Trophoblast cell (in vitro differentiated cells and primary cell): ENCODE measurements around the gene RPAP2.

ENCODE experiments used
- DNase-seq, 2 donors: peaks; one replicate each; pipeline ENCODE4 v3.0.0-alpha.2; 2016
- H2AFZ ChIP-seq: 2 replicates; pipeline ENCODE4 v1.6.1; 2013; ENCODE audit warnings: low read length, moderate library complexity, mild to moderate bottlenecking; ENCODE audit not compliant: insufficient read depth, poor library complexity
- H2AK5ac ChIP-seq: 2 replicates; pipeline ENCODE4 v1.6.1; 2013; ENCODE audit warnings: mild to moderate bottlenecking, low read length
- H2BK120ac ChIP-seq: 2 replicates; pipeline ENCODE4 v1.6.1; 2013; ENCODE audit warnings: low read length, mild to moderate bottlenecking, moderate library complexity; ENCODE audit not compliant: insufficient read depth, poor library complexity
- H2BK12ac ChIP-seq: 2 replicates; pipeline ENCODE4 v1.6.1; 2013; ENCODE audit warnings: mild to moderate bottlenecking, low read length, moderate library complexity
- H2BK5ac ChIP-seq: 2 replicates; pipeline ENCODE4 v1.6.1; 2013; ENCODE audit warnings: low read length, low read depth, moderate library complexity, mild to moderate bottlenecking; ENCODE audit not compliant: poor library complexity
- H3K14ac ChIP-seq: 2 replicates; pipeline ENCODE4 v1.6.1; 2013; ENCODE audit warnings: mild to moderate bottlenecking, low read length
- H3K18ac ChIP-seq: 2 replicates; pipeline ENCODE4 v1.6.1; 2013; ENCODE audit warnings: mild to moderate bottlenecking, low read length
- H3K23ac ChIP-seq: 2 replicates; pipeline ENCODE4 v1.6.1; 2013; ENCODE audit warnings: low read length
- H3K27ac ChIP-seq: 2 replicates; pipeline ENCODE4 v1.5.1; 2013; ENCODE audit warnings: low read depth, mild to moderate bottlenecking, inconsistent platforms, low read length, moderate library complexity
- H3K27me3 ChIP-seq: 2 replicates; pipeline ENCODE4 v1.6.1; 2013; ENCODE audit warnings: inconsistent platforms, mild to moderate bottlenecking, low read length, moderate library complexity; ENCODE audit not compliant: insufficient read depth
- H3K36me3 ChIP-seq, 2 experiments: 1 replicate in 1 of 2; 2 replicates in 1 of 2; pipeline ENCODE4 v1.6.1; 2013; ENCODE audit warnings: low read length in 2 of 2, mild to moderate bottlenecking in 2 of 2, moderate library complexity in 1 of 2; ENCODE audit not compliant: insufficient read depth in 2 of 2, control insufficient read depth in 1 of 2
- H3K4ac ChIP-seq: 2 replicates; pipeline ENCODE4 v1.6.1; 2013; ENCODE audit warnings: low read depth, mild to moderate bottlenecking, low read length, moderate library complexity
- H3K4me1 ChIP-seq, 2 experiments: 1 replicate in 1 of 2; 2 replicates in 1 of 2; pipeline ENCODE4 v1.6.1; 2013; ENCODE audit warnings: low read length in 2 of 2, mild to moderate bottlenecking in 2 of 2, moderate library complexity in 1 of 2; ENCODE audit not compliant: insufficient read depth in 2 of 2, control insufficient read depth in 1 of 2
- H3K4me2 ChIP-seq: 2 replicates; pipeline ENCODE4 v1.6.1; 2013; ENCODE audit warnings: inconsistent platforms, mild to moderate bottlenecking, low read length, moderate library complexity
- H3K4me3 ChIP-seq: 2 replicates; pipeline ENCODE4 v1.5.1; 2013; ENCODE audit warnings: mild to moderate bottlenecking, low read depth, low read length, inconsistent platforms
- H3K79me1 ChIP-seq: one replicate; pipeline ENCODE4 v1.6.1; 2013; ENCODE audit warnings: low read length
- H3K79me2 ChIP-seq: 2 replicates; pipeline ENCODE4 v1.6.1; 2013; ENCODE audit warnings: low read length, mild to moderate bottlenecking; ENCODE audit not compliant: control insufficient read depth, insufficient read depth, poor library complexity
- H3K9ac ChIP-seq: 2 replicates; pipeline ENCODE4 v1.6.1; 2013; ENCODE audit warnings: mild to moderate bottlenecking, low read length
- H3K9me3 ChIP-seq: 2 replicates; pipeline ENCODE4 v1.6.1; 2013; ENCODE audit warnings: low read depth, mild to moderate bottlenecking, control low read depth, inconsistent platforms, low read length; ENCODE audit not compliant: insufficient read depth
- H4K12ac ChIP-seq: 2 replicates; pipeline ENCODE4 v1.6.1; 2013; ENCODE audit warnings: low read depth, mild to moderate bottlenecking, low read length, moderate library complexity
- H4K8ac ChIP-seq: 2 replicates; pipeline ENCODE4 v1.6.1; 2013; ENCODE audit warnings: low read depth, mild to moderate bottlenecking, low read length, moderate library complexity
- H4K91ac ChIP-seq: one replicate; pipeline ENCODE4 v1.6.1; 2013; ENCODE audit warnings: low read depth, mild to moderate bottlenecking, low read length, moderate library complexity
- WGBS: extraction: QIAGEN DNeasy Blood & Tissue Kit; methylation state at CpG from one replicate; pipeline ENCODE4 v1.1.7; 2013; ENCODE audit warnings: missing lambda C conversion rate; ENCODE audit not compliant: insufficient read length, insufficient coverage; ENCODE audit errors: extremely low coverage; 5-methylcytosine and 5-hydroxymethylcytosine counted together

RPAP2 gene

DNA sequence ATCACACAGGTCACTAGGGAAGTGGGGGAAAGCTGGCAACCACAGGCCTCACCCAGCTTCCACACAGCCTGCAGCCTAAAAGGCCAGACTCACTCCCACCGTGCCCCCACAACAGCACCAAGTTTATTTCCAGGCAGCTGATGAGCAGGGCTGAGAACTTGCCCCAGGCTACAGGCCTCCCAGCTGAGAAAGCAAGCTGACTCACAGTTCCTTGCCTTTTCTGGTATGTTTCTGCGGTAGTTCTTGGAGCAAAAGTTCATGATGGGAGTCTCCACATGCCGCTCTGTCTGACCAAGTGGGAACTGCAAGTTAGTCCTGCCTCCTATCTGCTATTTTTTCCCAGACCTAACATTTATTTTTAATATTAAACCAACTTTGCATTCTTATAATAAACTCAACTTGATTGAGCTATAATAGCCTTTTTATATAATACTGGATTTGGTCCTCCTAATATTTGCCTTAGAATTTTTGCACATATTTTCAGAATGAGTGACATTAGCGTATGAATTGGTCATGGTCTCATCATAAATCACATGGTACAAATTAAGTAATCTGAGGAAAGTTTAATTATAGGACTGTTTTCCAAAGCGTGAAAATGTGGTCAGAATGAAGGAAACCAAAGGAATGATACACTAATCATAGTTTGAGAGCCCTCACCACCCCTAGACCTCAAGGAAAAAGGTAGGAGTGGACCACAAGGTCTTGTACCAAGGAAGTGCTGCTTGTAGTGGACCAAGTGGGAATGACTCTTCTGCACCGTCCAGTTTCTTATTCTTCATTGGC is 30.7 kb downstream of the RPAP2 start:
- Histone ChIP-seq H3K14ac (no peak overlapping the region), H3K9me3 (peaks cover 4% of the 10 kb centered on the region), H3K79me1 (no peaks in the 10 kb centered on the region), H3K18ac (no peak overlapping the region), H3K36me3 (peaks cover 7% of the 10 kb centered on the region in 2 experiments), H4K8ac (peak overlapping the region; percentile 20), H4K91ac (no peak overlapping the region), H3K9ac (no peak overlapping the region), H2AFZ (no peak overlapping the region), H3K4me3 (no peak overlapping the region), H3K27me3 (no peaks in the 10 kb centered on the region), H3K4ac (peak overlapping the region; percentile 55), H2BK5ac (no peak overlapping the region), H3K4me1 (peaks cover 4 to 7% of the 10 kb centered on the region in 2 experiments), H3K23ac (no peak overlapping the region), H2BK120ac (peak overlapping the region; percentile 11), H2AK5ac (no peak overlapping the region), H3K79me2 (no peaks in the 10 kb centered on the region), H3K27ac (no peak overlapping the region), H3K4me2 (no peak overlapping the region), H4K12ac (no peak overlapping the region), H2BK12ac (no peak overlapping the region)
- DNase-seq, result peak; percentile 82 to 85
- no CpG with 5 or more reads among the region's 6 CpGs for WGBS

DNA sequence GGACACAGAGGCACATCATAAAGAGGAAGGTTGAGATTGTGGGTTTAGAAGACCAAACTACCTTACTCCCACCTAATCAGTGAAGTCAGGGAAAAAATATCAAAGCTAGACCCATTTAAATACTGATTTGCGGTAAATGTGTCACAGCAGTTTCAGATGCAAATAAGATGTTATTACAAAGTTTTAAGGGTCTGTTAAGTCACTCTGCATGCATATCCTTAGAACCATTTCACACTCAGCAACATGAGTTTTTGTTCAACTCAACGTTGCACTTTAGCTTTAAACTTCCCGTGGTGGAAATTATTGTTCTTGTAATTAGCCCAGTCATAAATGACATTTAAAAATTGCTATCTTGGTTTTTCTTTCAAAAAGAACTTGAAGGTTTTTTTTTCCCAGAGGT is 34.8 kb downstream of the RPAP2 start:
- Histone ChIP-seq H4K91ac (no peak overlapping the region), H3K4ac (no peak overlapping the region), H3K4me2 (no peak overlapping the region), H3K36me3 (peaks cover 2 to 4% of the 10 kb centered on the region in 2 experiments), H4K12ac (no peak overlapping the region), H3K79me2 (no peaks in the 10 kb centered on the region), H2BK120ac (no peak overlapping the region), H4K8ac (no peak overlapping the region), H2AFZ (no peak overlapping the region), H2BK5ac (no peak overlapping the region), H3K9me3 (no peaks in the 10 kb centered on the region), H3K23ac (no peak overlapping the region), H3K14ac (no peak overlapping the region), H3K9ac (no peak overlapping the region), H2BK12ac (no peak overlapping the region), H2AK5ac (no peak overlapping the region), H3K27ac (no peak overlapping the region), H3K27me3 (no peaks in the 10 kb centered on the region), H3K4me1 (peaks cover 4 to 7% of the 10 kb centered on the region in 2 experiments), H3K4me3 (no peak overlapping the region), H3K18ac (no peak overlapping the region), H3K79me1 (no peaks in the 10 kb centered on the region)
- WGBS, result no CpG with 5 or more reads among the region's 3 CpGs
- DNase-seq, result no peak

DNA sequence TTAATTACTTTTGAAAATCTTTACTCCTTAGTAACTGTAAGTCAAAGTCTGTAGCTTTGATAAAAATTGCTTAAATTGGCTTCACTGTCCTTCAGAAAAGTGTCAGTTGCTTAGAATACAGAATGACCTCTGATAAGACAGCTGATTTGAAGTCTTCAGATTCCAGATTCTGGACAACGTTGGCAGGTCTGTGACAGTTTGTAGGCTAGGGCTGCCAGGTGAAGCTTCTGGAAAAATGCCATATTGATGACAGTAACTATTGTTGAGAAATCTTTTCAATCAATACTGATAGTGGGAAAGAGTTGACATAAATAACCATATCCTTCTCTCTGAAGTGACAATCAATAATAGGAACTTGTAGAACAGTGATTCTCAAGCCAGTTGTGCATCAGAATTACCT is 41.3 kb downstream of the RPAP2 start:
- no peaks in the 10 kb centered on the region for H3K27me3 ChIP-seq
- no CpG with 5 or more reads among the region's 1 CpG for WGBS

DNA sequence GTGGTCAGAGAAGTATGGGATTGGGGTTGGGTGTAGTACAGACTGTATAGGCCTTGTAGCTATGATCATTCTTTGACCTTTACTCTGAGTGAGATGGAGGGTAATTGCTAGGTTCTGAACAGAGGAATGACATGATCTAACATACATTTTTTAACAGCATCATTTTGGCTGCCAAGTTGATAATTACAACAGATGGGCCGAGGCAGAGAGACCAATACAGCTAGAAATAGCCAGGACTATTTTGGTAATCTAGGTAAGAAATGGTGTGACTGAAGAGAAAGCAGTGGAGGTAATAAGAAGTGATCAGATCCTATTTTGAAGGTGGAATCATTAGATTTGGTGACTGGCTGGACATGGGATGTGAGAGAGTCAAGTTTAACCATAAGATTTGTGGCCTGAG is 43.5 kb downstream of the RPAP2 start:
- Histone ChIP-seq H3K4me3 (no peak overlapping the region), H2AFZ (no peak overlapping the region), H2BK120ac (no peak overlapping the region), H3K27me3 (no peaks in the 10 kb centered on the region), H3K18ac (no peak overlapping the region), H3K79me2 (no peaks in the 10 kb centered on the region), H3K9me3 (no peaks in the 10 kb centered on the region), H3K14ac (no peak overlapping the region), H3K9ac (no peak overlapping the region), H3K79me1 (no peaks in the 10 kb centered on the region), H3K36me3 (peaks cover 2 to 6% of the 10 kb centered on the region in 2 experiments), H3K4ac (no peak overlapping the region), H3K23ac (no peak overlapping the region), H4K12ac (no peak overlapping the region), H4K91ac (no peak overlapping the region), H2AK5ac (no peak overlapping the region), H3K4me1 (no peaks in the 10 kb centered on the region), H3K27ac (no peak overlapping the region), H4K8ac (no peak overlapping the region), H2BK5ac (no peak overlapping the region), H3K4me2 (no peak overlapping the region), H2BK12ac (no peak overlapping the region)
- no peak for DNase-seq
- no CpG with 5 or more reads among the region's 1 CpG for WGBS

More for the DNA sequence above, 41.3 kb downstream of the RPAP2 start:
- H3K14ac ChIP-seq, result no peak overlapping the region
- H3K18ac ChIP-seq, result no peak overlapping the region
- H3K4me3 ChIP-seq, result no peak overlapping the region
- no peak overlapping the region for H2BK5ac ChIP-seq
- H3K9ac ChIP-seq, result no peak overlapping the region
- no peak overlapping the region for H3K27ac ChIP-seq
- DNase-seq, result peak in 1 of 2 donors; percentile 42
- H3K9me3 ChIP-seq, result no peaks in the 10 kb centered on the region
- H2BK12ac ChIP-seq, result no peak overlapping the region
- no peak overlapping the region for H4K12ac ChIP-seq
- H2BK120ac ChIP-seq, result no peak overlapping the region
- H3K4me1 ChIP-seq, result no peaks in the 10 kb centered on the region
- H3K79me2 ChIP-seq, result no peaks in the 10 kb centered on the region
- H3K4me2 ChIP-seq, result no peak overlapping the region
- no peak overlapping the region for H4K8ac ChIP-seq
- no peaks in the 10 kb centered on the region for H3K79me1 ChIP-seq
- H3K36me3 ChIP-seq, result peaks cover 2 to 4% of the 10 kb centered on the region in 2 experiments
- no peak overlapping the region for H2AK5ac ChIP-seq
- H4K91ac ChIP-seq, result no peak overlapping the region
- H3K4ac ChIP-seq, result no peak overlapping the region
- H2AFZ ChIP-seq, result no peak overlapping the region
- H3K23ac ChIP-seq, result no peak overlapping the region
